IMR-90 (cell line): ENCODE data around the gene TMC4. TPM values are rescaled to one million over a fixed set of nuclear protein-coding genes. Genes with fewer than 3 reads are reported as not detected.

Experiments used
- ATAC-seq: fragments of 200-7000 bp; cut with Tn5 transposase; 2 replicates; pipeline ENCODE4 v1.9.1; 2020; ENCODE audit warnings: low read depth, mild to moderate bottlenecking, moderate library complexity
- BruUV-seq: library from RNA; stranded (reverse); fragments of 400-500 nt; replicated peaks from 2 replicates; lab custom pipeline; 2021; lab: Mats Ljungman, UMichigan
- CTCF ChIA-PET: fragments of 300-600 bp; formaldehyde crosslinking; extraction: SDS; loops from one replicate; lab custom pipeline; 2021; ENCODE audit warnings: antibody characterized with exemption; lab: Yijun Ruan, JAX
- POLR2A ChIA-PET: fragments of 300-600 bp; sonication (Branson Sonifier 250); formaldehyde crosslinking; loops from one replicate; lab custom pipeline; 2022; ENCODE audit warnings: antibody characterized with exemption; ENCODE audit not compliant: unreplicated experiment; lab: Charles Lee
- DNase-seq: peaks from one replicate; pipeline ENCODE4 v3.0.0; 2013
- H2AFZ ChIP-seq: replicated peaks from 2 replicates; pipeline ENCODE3; 2013; ENCODE audit warnings: low read length, mild to moderate bottlenecking; ENCODE audit not compliant: poor library complexity
- H2AK5ac ChIP-seq: 2 replicates; pipeline ENCODE4 v1.6.1; 2013; ENCODE audit warnings: low read depth, low read length, inconsistent platforms
- H2AK9ac ChIP-seq: replicated peaks from 2 replicates; pipeline ENCODE3; 2013; ENCODE audit warnings: mild to moderate bottlenecking, low read depth, low read length, moderate library complexity; ENCODE audit not compliant: poor library complexity
- H2BK120ac ChIP-seq: 2 replicates; pipeline ENCODE4 v1.6.1; 2013; ENCODE audit warnings: low read depth, low read length, inconsistent platforms
- H2BK15ac ChIP-seq: 3 replicates; pipeline ENCODE4 v1.6.1; 2013; ENCODE audit warnings: low read depth, low read length, inconsistent platforms
- H2BK20ac ChIP-seq: 2 replicates; pipeline ENCODE4 v1.6.1; 2013; ENCODE audit warnings: low read depth, mild to moderate bottlenecking, inconsistent platforms, low read length, moderate library complexity
- H2BK5ac ChIP-seq: 2 replicates; pipeline ENCODE4 v1.6.1; 2013; ENCODE audit warnings: mild to moderate bottlenecking, low read depth, low read length, inconsistent platforms; ENCODE audit not compliant: poor library complexity, severe bottlenecking
- H3K14ac ChIP-seq: replicated peaks from 2 replicates; pipeline ENCODE4 v1.6.1; 2013; ENCODE audit warnings: low read depth, low read length, inconsistent platforms
- H3K18ac ChIP-seq: 2 replicates; pipeline ENCODE4 v1.6.1; 2013; ENCODE audit warnings: low read depth, low read length, control low read depth
- H3K23ac ChIP-seq: 2 replicates; pipeline ENCODE4 v1.6.1; 2013; ENCODE audit warnings: low read depth, low read length, inconsistent platforms
- H3K27ac ChIP-seq: 2 replicates; pipeline ENCODE4 v1.5.1; 2013; ENCODE audit warnings: mild to moderate bottlenecking, control low read depth, low read length; ENCODE audit not compliant: insufficient read depth
- H3K27me3 ChIP-seq: 2 replicates; pipeline ENCODE4 v1.6.1; 2013; ENCODE audit warnings: low read length; ENCODE audit not compliant: control insufficient read depth, insufficient read depth
- H3K36me3 ChIP-seq: 2 replicates; pipeline ENCODE4 v1.6.1; 2013; ENCODE audit warnings: low read length, mixed read lengths; ENCODE audit not compliant: control insufficient read depth, insufficient read depth
- H3K4ac ChIP-seq: 2 replicates; pipeline ENCODE4 v1.6.1; 2013; ENCODE audit warnings: low read depth, low read length, inconsistent platforms
- H3K4me1 ChIP-seq: 2 replicates; pipeline ENCODE4 v1.6.1; 2013; ENCODE audit warnings: low read length, mixed read lengths; ENCODE audit not compliant: control insufficient read depth, insufficient read depth
- H3K4me2 ChIP-seq: 2 replicates; pipeline ENCODE4 v1.6.1; 2013; ENCODE audit warnings: low read depth, mild to moderate bottlenecking, control low read depth, low read length, moderate library complexity
- H3K4me3 ChIP-seq: 2 replicates; pipeline ENCODE4 v1.5.1; 2013; ENCODE audit warnings: low read depth, mild to moderate bottlenecking, control low read depth, low read length, moderate library complexity; ENCODE audit not compliant: insufficient read depth
- H3K56ac ChIP-seq: 2 replicates; pipeline ENCODE4 v1.6.1; 2013; ENCODE audit warnings: low read length, inconsistent platforms; ENCODE audit not compliant: insufficient read depth; ENCODE audit errors: extremely low read depth
- H3K79me1 ChIP-seq, 2 experiments: 2 replicates each; pipeline ENCODE4 v1.6.1; 2013; ENCODE audit warnings: low read length in 2 of 2, inconsistent platforms in 1 of 2, low read depth in 1 of 2
- H3K9ac ChIP-seq: 2 replicates; pipeline ENCODE4 v1.6.1; 2013; ENCODE audit warnings: low read depth, low read length, control low read depth
- H3K9me1 ChIP-seq: 2 replicates; pipeline ENCODE4 v1.6.1; 2013; ENCODE audit warnings: low read length, inconsistent platforms; ENCODE audit not compliant: insufficient read depth
- H3K9me3 ChIP-seq: 2 replicates; pipeline ENCODE4 v1.6.1; 2013; ENCODE audit warnings: low read length; ENCODE audit not compliant: control insufficient read depth, insufficient read depth
- H4K20me1 ChIP-seq: 2 replicates; pipeline ENCODE4 v1.6.1; 2013; ENCODE audit warnings: low read length, inconsistent platforms; ENCODE audit not compliant: insufficient read depth
- H4K5ac ChIP-seq: 2 replicates; pipeline ENCODE4 v1.6.1; 2013; ENCODE audit warnings: mild to moderate bottlenecking, low read depth, low read length, control low read depth
- H4K8ac ChIP-seq, 2 experiments: 2 replicates each; pipeline ENCODE4 v1.6.1; 2013; ENCODE audit warnings: low read depth in 2 of 2, low read length in 2 of 2, control low read depth in 1 of 2, inconsistent platforms in 1 of 2
- H4K91ac ChIP-seq: 2 replicates; pipeline ENCODE4 v1.6.1; 2013; ENCODE audit warnings: low read depth, low read length, inconsistent platforms; ENCODE audit not compliant: insufficient read depth
- BHLHE40 ChIP-seq: fragments of 150-350 bp; IDR thresholded peaks from 2 replicates; pipeline ENCODE4 v1.6.1; 2016; ENCODE audit warnings: mild to moderate bottlenecking, low read depth, low read length
- CEBPB ChIP-seq: IDR thresholded peaks from 2 replicates; pipeline ENCODE4 v1.6.1; 2012; ENCODE audit warnings: low read depth, low read length, improper control_type of control experiment
- CHD1 ChIP-seq: IDR thresholded peaks from 2 replicates; pipeline ENCODE4 v1.6.1; 2012; ENCODE audit warnings: low read depth, low read length, improper control_type of control experiment
- CTCF ChIP-seq: conservative IDR thresholded peaks from 2 replicates; pipeline ENCODE4 v1.5.1; 2012; ENCODE audit warnings: mild to moderate bottlenecking, low read depth, low read length, improper control_type of control experiment
- FOS ChIP-seq: fragments of 150-350 bp; IDR thresholded peaks from 2 replicates; pipeline ENCODE4 v1.6.1; 2016; ENCODE audit warnings: low read depth, low read length
- MAFK ChIP-seq: IDR thresholded peaks from 2 replicates; pipeline ENCODE4 v1.6.1; 2012; ENCODE audit warnings: low read depth, low read length, improper control_type of control experiment
- MAZ ChIP-seq: IDR thresholded peaks from 2 replicates; pipeline ENCODE4 v1.6.1; 2012; ENCODE audit warnings: low read depth, mild to moderate bottlenecking, low read length, improper control_type of control experiment, moderate library complexity, borderline replicate concordance
- MXI1 ChIP-seq: IDR thresholded peaks from 2 replicates; pipeline ENCODE4 v1.6.1; 2012; ENCODE audit warnings: low read depth, mild to moderate bottlenecking, low read length, moderate library complexity, borderline replicate concordance
- NFE2L2 ChIP-seq: fragments of 150-350 bp; IDR thresholded peaks from 2 replicates; pipeline ENCODE4 v1.6.1; 2016; ENCODE audit warnings: low read depth, mild to moderate bottlenecking, low read length
- POLR2A ChIP-seq: IDR thresholded peaks from 2 replicates; pipeline ENCODE4 v1.6.1; 2012; ENCODE audit warnings: mild to moderate bottlenecking, low read depth, low read length
- RAD21 ChIP-seq: IDR thresholded peaks from 2 replicates; pipeline ENCODE4 v1.6.1; 2012; ENCODE audit warnings: low read length, improper control_type of control experiment
- RCOR1 ChIP-seq: IDR thresholded peaks from 2 replicates; pipeline ENCODE4 v1.6.1; 2012; ENCODE audit warnings: mild to moderate bottlenecking, low read length, improper control_type of control experiment; ENCODE audit not compliant: insufficient replicate concordance
- RFX5 ChIP-seq: IDR thresholded peaks from 2 replicates; pipeline ENCODE4 v1.8.0; 2012; ENCODE audit warnings: low read depth, mild to moderate bottlenecking, low read length, moderate library complexity
- SMC3 ChIP-seq: fragments of 150-350 bp; IDR thresholded peaks from 2 replicates; pipeline ENCODE4 v1.6.1; 2016; ENCODE audit warnings: low read depth, mild to moderate bottlenecking, antibody characterized with exemption, low read length, moderate library complexity
- USF2 ChIP-seq: fragments of 150-350 bp; IDR thresholded peaks from 2 replicates; pipeline ENCODE4 v1.6.1; 2017; ENCODE audit warnings: mild to moderate bottlenecking, antibody characterized with exemption, low read length, low read depth
- WGBS, 2 experiments: methylation state at CpG; one replicate each; pipeline versions ENCODE4 v1.1.5 to v1.1.7; 2013; ENCODE audit warnings: missing lambda C conversion rate in 2 of 2; ENCODE audit not compliant: insufficient read length in 1 of 2; ENCODE audit errors: extremely low coverage in 2 of 2; 5-methylcytosine and 5-hydroxymethylcytosine counted together
- dilution Hi-C: fragments of 300-500 bp; cut with HindIII; formaldehyde crosslinking; loops from one replicate; pipeline ENCODE4 v1.14.3; 2018; ENCODE audit warnings: low sequenced_read_pairs; ENCODE audit not compliant: unreplicated experiment
- in situ Hi-C: fragments of 300-500 bp; cut with MboI; formaldehyde crosslinking; loops from 3 replicates; pipeline ENCODE4 v1.14.3; 2019; ENCODE audit warnings: low sequenced_read_pairs, inconsistent platforms, mixed read lengths
- intact Hi-C: fragments of 100-400 bp; cut with micrococcal nuclease; formaldehyde crosslinking; loops from 2 replicates; pipeline ENCODE4 v1.10.0; 2022
- polyA plus RNA-seq, 3 experiments: library from polyadenylated mRNA; depleted of rRNA; stranded (reverse); fragments of >200 nt; gene quantifications; 2 replicates each; pipeline ENCODE4 v1.2.3, GENCODE V29; 2012; ENCODE audit warnings: low replicate concordance in 1 of 3
- total RNA-seq: library from RNA; depleted of rRNA; stranded (reverse); fragments of >200 nt; gene quantifications from 2 replicates; pipeline ENCODE4 v1.2.3, GENCODE V29; 2012
- TF ChIP-seq, protein P1 (sequence below): fragments of 150-350 bp; IDR thresholded peaks from 2 replicates; pipeline ENCODE4 v1.6.1; 2016; ENCODE audit warnings: low read depth, mild to moderate bottlenecking, low read length, moderate library complexity, borderline replicate concordance

Gene TMC4
- total and polyA plus RNA-seq, 2 of the 4 experiments (the other 2 are of a cell fraction), result 0.72 to 1.1 TPM

DNA sequence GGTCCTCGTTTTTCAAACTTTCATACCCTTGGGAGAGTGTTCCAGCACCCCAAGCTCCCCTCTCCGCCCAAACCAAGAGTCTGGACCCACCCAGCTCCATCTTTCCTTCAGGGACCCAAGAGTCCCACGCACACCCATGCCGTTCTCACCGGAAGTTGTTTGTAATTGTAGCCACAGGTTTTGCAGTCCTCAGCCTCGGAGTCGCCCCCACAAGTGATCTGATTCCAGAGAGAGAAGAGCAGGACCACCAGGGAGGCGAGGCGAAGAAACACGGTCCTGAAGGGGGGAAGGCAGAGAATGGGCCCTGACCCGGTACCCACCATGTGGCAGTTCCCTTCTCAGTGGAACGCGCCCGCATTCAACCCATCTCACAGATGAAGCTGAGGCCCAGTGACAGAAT, 10.1 kb downstream of the TMC4 start:
- Histone ChIP-seq H4K8ac (no peak overlapping the region), H3K4me1 (peaks cover 11% of the 10 kb centered on the region), H3K36me3 (peaks cover 4% of the 10 kb centered on the region; the same call in 1 of the 2 replicates), H2AFZ (peak overlapping the region; percentile 89), H2BK120ac (no peak overlapping the region), H3K23ac (no peak overlapping the region), H4K20me1 (no peaks in the 10 kb centered on the region), H4K91ac (no peak overlapping the region), H2BK15ac (no peak overlapping the region), H2BK20ac (no peak overlapping the region), H3K9ac (no peak overlapping the region), H3K4me2 (no peak overlapping the region), H3K9me1 (no peaks in the 10 kb centered on the region; the same call in none of the 2 replicates), H3K4ac (no peak overlapping the region), H3K27ac (no peak overlapping the region), H3K18ac (no peak overlapping the region), H2BK5ac (no peak overlapping the region), H3K4me3 (no peak overlapping the region), H3K79me1 (peaks cover 10 to 29% of the 10 kb centered on the region in 2 experiments; a peak in 3 of 4 replicates), H3K9me3 (no peaks in the 10 kb centered on the region), H4K5ac (no peak overlapping the region), H3K14ac (no peak overlapping the region), H2AK5ac (no peak overlapping the region), H3K27me3 (no peaks in the 10 kb centered on the region), H2AK9ac (no peak overlapping the region), H3K56ac (no peak overlapping the region)
- TF ChIP-seq CTCF (no peak), RFX5 (no peak), USF2 (no peak), POLR2A (no peak), BHLHE40 (no peak), NFE2L2 (no peak), CEBPB (no peak), CHD1 (no peak), SMC3 (no peak), RCOR1 (no peak), MAZ (no peak), MAFK (no peak), FOS (no peak), MXI1 (no peak), RAD21 (no peak)
- TF ChIP-seq, protein P1, sequence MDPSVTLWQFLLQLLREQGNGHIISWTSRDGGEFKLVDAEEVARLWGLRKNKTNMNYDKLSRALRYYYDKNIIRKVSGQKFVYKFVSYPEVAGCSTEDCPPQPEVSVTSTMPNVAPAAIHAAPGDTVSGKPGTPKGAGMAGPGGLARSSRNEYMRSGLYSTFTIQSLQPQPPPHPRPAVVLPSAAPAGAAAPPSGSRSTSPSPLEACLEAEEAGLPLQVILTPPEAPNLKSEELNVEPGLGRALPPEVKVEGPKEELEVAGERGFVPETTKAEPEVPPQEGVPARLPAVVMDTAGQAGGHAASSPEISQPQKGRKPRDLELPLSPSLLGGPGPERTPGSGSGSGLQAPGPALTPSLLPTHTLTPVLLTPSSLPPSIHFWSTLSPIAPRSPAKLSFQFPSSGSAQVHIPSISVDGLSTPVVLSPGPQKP, result no peak
- intact Hi-C loops (no loop called here), in situ Hi-C loops (no loop called here), dilution Hi-C loops (no loop called here)
- ChIA-PET POLR2A (no interaction called here), CTCF (no interaction called here)
- no peak for DNase-seq
- WGBS, 2 experiments, result 55% methylated on average over 4 of the region's 14 CpGs; no CpG with 5 or more reads in 1 of the 2 experiments
- no peak for ATAC-seq
- no TSS peak for BruUV-seq
